ENCODE measurements around the gene TUBAL3.

DNA sequence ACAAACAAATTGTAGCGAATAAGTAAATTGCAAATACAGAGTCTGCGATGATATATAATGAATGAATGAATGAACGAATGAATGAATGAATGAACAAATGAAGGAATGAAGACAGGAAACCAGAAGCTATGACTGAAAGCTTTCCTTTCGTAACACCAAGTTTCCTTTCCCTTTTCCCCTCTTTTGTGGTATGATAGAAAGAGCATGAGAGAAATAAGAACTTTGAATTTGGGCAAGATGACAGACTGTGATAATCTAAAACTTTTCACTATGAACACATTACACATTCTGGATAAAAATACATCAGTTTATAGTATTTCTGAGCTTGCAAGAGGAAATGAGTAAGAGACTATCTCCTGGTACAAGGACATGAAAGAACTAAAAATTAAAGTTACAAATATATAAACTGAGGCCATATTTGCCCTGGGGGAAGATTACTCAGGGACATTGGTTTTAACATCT is 48.3 kb downstream of the TUBAL3 start:
- TF ChIP-seq, protein P1, sequence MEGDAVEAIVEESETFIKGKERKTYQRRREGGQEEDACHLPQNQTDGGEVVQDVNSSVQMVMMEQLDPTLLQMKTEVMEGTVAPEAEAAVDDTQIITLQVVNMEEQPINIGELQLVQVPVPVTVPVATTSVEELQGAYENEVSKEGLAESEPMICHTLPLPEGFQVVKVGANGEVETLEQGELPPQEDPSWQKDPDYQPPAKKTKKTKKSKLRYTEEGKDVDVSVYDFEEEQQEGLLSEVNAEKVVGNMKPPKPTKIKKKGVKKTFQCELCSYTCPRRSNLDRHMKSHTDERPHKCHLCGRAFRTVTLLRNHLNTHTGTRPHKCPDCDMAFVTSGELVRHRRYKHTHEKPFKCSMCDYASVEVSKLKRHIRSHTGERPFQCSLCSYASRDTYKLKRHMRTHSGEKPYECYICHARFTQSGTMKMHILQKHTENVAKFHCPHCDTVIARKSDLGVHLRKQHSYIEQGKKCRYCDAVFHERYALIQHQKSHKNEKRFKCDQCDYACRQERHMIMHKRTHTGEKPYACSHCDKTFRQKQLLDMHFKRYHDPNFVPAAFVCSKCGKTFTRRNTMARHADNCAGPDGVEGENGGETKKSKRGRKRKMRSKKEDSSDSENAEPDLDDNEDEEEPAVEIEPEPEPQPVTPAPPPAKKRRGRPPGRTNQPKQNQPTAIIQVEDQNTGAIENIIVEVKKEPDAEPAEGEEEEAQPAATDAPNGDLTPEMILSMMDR (conservative IDR thresholded peaks at IDR 0.05 in 1 of 2, IDR thresholded peaks at IDR 0.05 in 1 of 2; ENCODE audit: extremely low read depth in 1 of 2, insufficient read depth in 1 of 2, low read depth in 1 of 2, low read length in 2 of 2), result no peak
- no peak for TF ChIP-seq EZH2 (IDR thresholded peaks at IDR 0.05; ENCODE audit: borderline replicate concordance, low read length)
